ENCODE measurements around the gene CRELD2.

Gene CRELD2

GRCh38 chr22:49966774-49967705 lies 48.6 kb downstream of the CRELD2 start:
- Histone ChIP-seq H3K4me3 (ENCODE audit: low read depth, low read length) (no peak overlapping the region), H3K27ac (no peak overlapping the region), H3K36me3 (replicated peaks) (peaks cover 16% of the 10 kb centered on the region), H3K27me3 (replicated peaks) (no peaks in the 10 kb centered on the region)
- no peak for TF ChIP-seq CTCF (IDR thresholded peaks at IDR 0.05; ENCODE audit: low read depth, low read length, missing control alignments)
- in situ Hi-C loops (cut with HindIII; ENCODE audit: low pct_ligation_motif_present, low sequenced_read_pairs) = no loop called here
- DNase-seq = no peak

GRCh38 chr22:49967706-49968208 lies 49.3 kb downstream of the CRELD2 start:
- Histone ChIP-seq H3K27ac (no peak overlapping the region), H3K4me3 (ENCODE audit: low read depth, low read length) (no peak overlapping the region), H3K27me3 (replicated peaks) (no peaks in the 10 kb centered on the region), H3K36me3 (replicated peaks) (peaks cover 13% of the 10 kb centered on the region)
- no peak for TF ChIP-seq CTCF (IDR thresholded peaks at IDR 0.05; ENCODE audit: low read depth, low read length, missing control alignments)
- in situ Hi-C loops (cut with HindIII; ENCODE audit: low pct_ligation_motif_present, low sequenced_read_pairs) = no loop called here
- DNase-seq = no peak

- H3K4me3 ChIP-seq (ENCODE audit: low read depth, low read length) = no peak overlapping the region
- TF ChIP-seq CTCF (IDR thresholded peaks at IDR 0.05; ENCODE audit: low read depth, low read length, missing control alignments) = no peak
- in situ Hi-C loops (cut with HindIII; ENCODE audit: low pct_ligation_motif_present, low sequenced_read_pairs) = no loop called here
Measured at GRCh38 chr22:49968313-49968830, 49.9 kb downstream of the CRELD2 start.

GRCh38 chr22:49968831-49969661 lies 50.6 kb downstream of the CRELD2 start:
- no peak for DNase-seq
- Histone ChIP-seq H3K27me3 (replicated peaks) (no peaks in the 10 kb centered on the region), H3K4me3 (ENCODE audit: low read depth, low read length) (no peak overlapping the region), H3K27ac (no peak overlapping the region), H3K36me3 (replicated peaks) (peaks cover 5% of the 10 kb centered on the region)
- no peak for TF ChIP-seq CTCF (IDR thresholded peaks at IDR 0.05; ENCODE audit: low read depth, low read length, missing control alignments)
- in situ Hi-C loops (cut with HindIII; ENCODE audit: low pct_ligation_motif_present, low sequenced_read_pairs) = no loop called here

More at GRCh38 chr22:49968313-49968830, 49.9 kb downstream of the CRELD2 start:
- no peak for DNase-seq
- Histone ChIP-seq H3K27me3 (replicated peaks) (no peaks in the 10 kb centered on the region), H3K27ac (no peak overlapping the region), H3K36me3 (replicated peaks) (peaks cover 7% of the 10 kb centered on the region)

GRCh38 chr22:49969751-49970527 lies 51.5 kb downstream of the CRELD2 start:
- no peak for TF ChIP-seq CTCF (IDR thresholded peaks at IDR 0.05; ENCODE audit: low read depth, low read length, missing control alignments)
- Histone ChIP-seq H3K36me3 (replicated peaks) (peaks cover under 1% of the 10 kb centered on the region), H3K27me3 (replicated peaks) (no peaks in the 10 kb centered on the region), H3K4me3 (ENCODE audit: low read depth, low read length) (no peak overlapping the region), H3K27ac (no peak overlapping the region)
- DNase-seq = no peak
- in situ Hi-C loops (cut with HindIII; ENCODE audit: low pct_ligation_motif_present, low sequenced_read_pairs) = no loop called here

Data from brain microvascular endothelial cell (primary cell).